SK-N-MC (cell line): Measurements from ENCODE around the gene HNRNPH2.

ENCODE experiments used
- DNase-seq: peaks from one replicate; pipeline ENCODE4 v3.0.0-alpha.2; 2011; ENCODE audit warnings: low read depth, low spot score
- H3K27ac ChIP-seq: fragments of 200-600 bp; sonication (generic); 2 replicates; pipeline ENCODE4 v1.5.1; 2016; ENCODE audit warnings: mixed run types
- H3K36me3 ChIP-seq: fragments of 200-600 bp; sonication (generic); 2 replicates; pipeline ENCODE4 v1.6.1; 2017; ENCODE audit warnings: antibody characterized with exemption, low read length, mixed read lengths; ENCODE audit not compliant: insufficient read depth
- H3K4me3 ChIP-seq: fragments of 200-600 bp; sonication (generic); 2 replicates; pipeline ENCODE4 v1.5.1; 2016
- H3K9ac ChIP-seq: fragments of 200-600 bp; sonication (generic); 2 replicates; pipeline ENCODE4 v1.8.0; 2017; ENCODE audit warnings: mixed run types, mixed read lengths; ENCODE audit not compliant: insufficient read length
- H3K9me3 ChIP-seq: fragments of 200-600 bp; sonication (generic); 2 replicates; pipeline ENCODE4 v1.6.1; 2017; ENCODE audit warnings: low read depth, mild to moderate bottlenecking, antibody characterized with exemption, low read length, moderate library complexity, mixed read lengths
- EZH2 ChIP-seq: fragments of 200-600 bp; sonication (generic); IDR thresholded peaks from one replicate; pipeline ENCODE4 v1.6.1; 2017; ENCODE audit warnings: antibody characterized with exemption
- FOXP2 ChIP-seq: optimal IDR thresholded peaks from 2 replicates; pipeline ENCODE3; 2011; ENCODE audit warnings: mild to moderate bottlenecking, moderate library complexity; ENCODE audit not compliant: insufficient read depth; ENCODE audit errors: extremely low read length, control extremely low read depth
- POLR2AphosphoS5 ChIP-seq: IDR thresholded peaks from 2 replicates; pipeline ENCODE4 v1.6.1; 2012; ENCODE audit warnings: mild to moderate bottlenecking, low read depth, low read length, borderline replicate concordance

The HNRNPH2 gene

DNA sequence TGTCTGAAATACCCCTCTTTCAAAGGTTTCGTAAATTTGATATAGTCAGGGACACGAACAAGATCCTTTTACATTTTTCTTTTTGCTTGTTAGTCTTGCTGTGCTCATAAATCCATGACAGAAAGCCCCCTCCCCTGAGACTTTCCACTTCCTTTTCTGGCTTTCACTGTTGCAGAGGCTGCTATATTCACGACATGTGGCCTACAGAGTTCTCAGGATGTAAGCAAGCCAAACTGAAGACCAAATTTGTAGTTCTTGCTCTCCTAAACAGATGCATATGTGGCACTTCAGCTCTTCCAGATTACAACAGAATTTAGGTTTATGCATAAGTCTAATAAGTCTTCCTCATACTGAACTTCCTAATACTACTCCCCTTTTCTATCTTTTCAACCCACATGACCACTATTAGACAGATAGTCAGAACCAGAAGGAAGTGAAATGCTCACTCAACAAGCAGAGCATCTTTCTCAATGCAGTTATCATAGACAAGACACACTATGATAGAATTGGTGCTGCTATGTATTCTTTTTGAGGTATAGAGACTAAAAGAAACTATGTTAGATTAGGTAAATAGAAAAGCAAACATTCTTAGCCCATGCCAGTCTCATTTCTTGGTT is 37.0 kb upstream of the HNRNPH2 start:
- 0 out of 2 replicates have a peak overlapping the region, but pooled peaks have one; percentile 18 for H3K4me3 ChIP-seq
- TF ChIP-seq FOXP2: no peak
- TF ChIP-seq POLR2AphosphoS5: no peak
- TF ChIP-seq EZH2: no peak
- H3K9me3 ChIP-seq: no peaks in the 10 kb centered on the region
- H3K36me3 ChIP-seq: no peaks in the 10 kb centered on the region
- DNase-seq: no peak
- H3K9ac ChIP-seq: no peak overlapping the region
- H3K27ac ChIP-seq: peak overlapping the region; percentile 62; the same call in 1 of the 2 replicates

DNA sequence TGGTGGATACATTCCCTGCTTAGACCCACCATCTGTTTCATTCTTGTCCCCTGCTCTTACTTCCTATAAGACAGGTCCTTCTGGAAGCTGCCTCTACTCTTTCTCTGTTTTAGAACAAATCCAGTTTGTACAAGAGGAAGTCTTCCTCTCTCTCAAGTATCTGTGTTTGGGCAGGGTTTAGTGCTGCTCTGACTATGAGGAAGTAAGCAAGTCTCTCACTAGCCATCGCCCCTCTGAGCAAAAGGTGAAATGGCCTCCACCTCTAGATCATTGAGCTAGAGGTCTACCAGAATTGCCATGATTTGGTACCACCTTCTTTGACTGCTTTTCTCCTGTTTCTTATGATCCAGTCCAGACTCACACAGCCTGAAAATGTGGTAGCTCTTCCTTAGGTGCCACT is 30.5 kb upstream of the HNRNPH2 start:
- Histone ChIP-seq H3K36me3 (no peaks in the 10 kb centered on the region), H3K9me3 (no peaks in the 10 kb centered on the region), H3K9ac (no peak overlapping the region), H3K4me3 (no peak overlapping the region), H3K27ac (no peak overlapping the region)
- DNase-seq: no peak
- no peak for TF ChIP-seq FOXP2
- no peak for TF ChIP-seq POLR2AphosphoS5
- TF ChIP-seq EZH2: no peak

DNA sequence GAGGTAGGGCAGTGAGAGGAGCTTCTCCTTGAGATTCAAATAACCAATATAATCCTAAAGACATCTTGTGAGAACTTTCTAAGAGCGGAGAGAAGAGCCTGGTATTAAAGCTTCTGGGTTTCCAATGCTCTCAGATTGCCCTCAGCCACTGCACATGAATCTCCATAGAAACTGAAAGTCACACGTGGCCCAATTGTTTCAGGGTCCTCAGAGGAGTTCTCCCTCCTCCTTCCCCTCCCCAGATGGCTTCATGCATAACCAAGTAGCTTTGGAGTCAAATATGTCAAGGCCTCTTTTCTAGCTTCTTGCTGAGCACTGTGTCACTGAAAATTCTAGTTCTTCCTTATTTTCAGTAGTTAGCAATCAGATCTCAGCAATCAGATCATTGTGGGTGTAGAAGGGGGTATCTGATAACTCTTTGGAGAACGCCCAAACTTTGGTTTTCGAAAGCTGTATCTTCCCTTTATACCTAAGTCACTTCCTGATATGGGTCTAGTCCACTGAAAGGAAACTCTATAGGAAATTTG is 24.3 kb upstream of the HNRNPH2 start:
- no peak overlapping the region for H3K4me3 ChIP-seq
- H3K9me3 ChIP-seq: no peaks in the 10 kb centered on the region
- DNase-seq: no peak
- TF ChIP-seq POLR2AphosphoS5 (no peak), FOXP2 (no peak), EZH2 (no peak)
- H3K27ac ChIP-seq: no peak overlapping the region
- no peaks in the 10 kb centered on the region for H3K36me3 ChIP-seq
- no peak overlapping the region for H3K9ac ChIP-seq

DNA sequence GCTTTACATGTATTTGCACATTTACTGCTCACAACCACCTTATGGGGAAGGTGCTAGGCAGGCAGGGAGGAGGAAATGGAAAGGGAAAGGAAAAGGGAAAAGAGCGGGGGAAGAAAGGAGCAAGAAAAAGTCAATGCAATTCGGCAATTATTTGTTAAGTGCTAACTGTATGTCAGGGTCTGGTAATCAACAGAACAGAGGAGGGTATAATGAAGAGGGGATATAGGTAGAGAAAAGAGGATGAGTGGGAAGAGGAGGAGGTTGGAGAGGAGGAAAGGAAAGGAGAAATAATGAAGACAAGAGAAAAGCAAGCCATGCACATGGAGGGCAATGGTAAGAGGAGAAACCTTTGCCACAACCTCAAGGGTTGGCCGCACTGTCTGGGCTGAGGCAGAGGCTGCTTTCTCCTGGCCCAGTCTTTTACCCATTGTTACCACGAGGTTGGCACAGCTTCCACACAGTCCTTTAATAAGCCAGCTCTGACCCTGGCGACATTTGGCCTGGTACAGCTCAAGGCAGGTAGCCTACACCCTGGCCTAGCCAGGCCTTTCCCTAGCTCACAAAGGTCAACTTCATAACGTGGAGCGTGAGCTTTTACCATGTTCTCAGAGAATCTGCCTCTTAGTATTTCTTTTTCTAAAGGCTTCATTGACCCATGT is 22.9 kb upstream of the HNRNPH2 start:
- H3K4me3 ChIP-seq: no peak overlapping the region
- no peak overlapping the region for H3K27ac ChIP-seq
- DNase-seq: no peak
- H3K36me3 ChIP-seq: no peaks in the 10 kb centered on the region
- no peaks in the 10 kb centered on the region for H3K9me3 ChIP-seq
- H3K9ac ChIP-seq: no peak overlapping the region
- TF ChIP-seq POLR2AphosphoS5 (no peak), FOXP2 (no peak), EZH2 (no peak)

DNA sequence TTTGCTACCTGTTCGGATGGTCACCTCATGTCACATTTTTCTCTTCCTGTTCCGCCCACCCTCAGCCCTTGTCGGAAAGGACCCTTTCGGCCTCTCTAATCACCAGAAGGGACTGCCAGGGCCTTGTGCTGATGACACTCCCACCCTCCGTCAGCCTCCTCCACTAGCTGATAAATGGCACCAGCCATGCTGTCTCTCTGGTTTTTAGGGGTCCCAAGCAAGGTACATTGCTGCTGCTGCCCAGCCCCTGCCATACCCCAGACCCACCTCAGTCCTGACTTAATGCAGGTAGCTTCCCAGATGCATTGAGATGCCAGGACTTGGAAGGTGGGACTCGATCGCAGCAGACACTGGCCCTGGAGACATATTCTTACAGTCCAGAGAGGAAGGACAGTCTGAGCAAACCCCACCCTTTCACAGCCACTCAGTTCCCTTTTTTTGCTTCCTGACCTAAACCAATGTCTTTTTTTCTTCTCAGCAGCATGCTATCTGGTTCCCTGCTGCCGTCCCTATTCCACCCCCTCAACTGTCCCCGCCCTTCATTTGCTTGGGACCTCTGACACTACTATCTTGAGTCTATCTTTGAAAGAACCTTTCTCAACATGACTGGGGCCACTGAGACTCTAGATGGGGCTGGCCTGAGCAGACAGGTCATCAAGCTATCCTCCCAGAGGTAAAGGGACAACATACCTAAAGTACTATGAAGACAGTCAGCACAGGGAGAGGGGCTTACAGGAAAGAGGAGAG is 22.1 kb upstream of the HNRNPH2 start, which contains the start of gene BTK:
Gene BTK (minus strand): TSS at position 397 of the 747 bp plus-strand sequence. CDS start 10,907 bp downstream, outside the sequence.
- no peak for TF ChIP-seq POLR2AphosphoS5
- TF ChIP-seq FOXP2: no peak
- TF ChIP-seq EZH2: no peak
- Histone ChIP-seq H3K9me3 (no peaks in the 10 kb centered on the region), H3K36me3 (no peaks in the 10 kb centered on the region), H3K4me3 (no peak within 1 kb of the TSS), H3K9ac (no peak within 1 kb of the TSS), H3K27ac (no peak within 1 kb of the TSS)
- DNase-seq: no peak

DNA sequence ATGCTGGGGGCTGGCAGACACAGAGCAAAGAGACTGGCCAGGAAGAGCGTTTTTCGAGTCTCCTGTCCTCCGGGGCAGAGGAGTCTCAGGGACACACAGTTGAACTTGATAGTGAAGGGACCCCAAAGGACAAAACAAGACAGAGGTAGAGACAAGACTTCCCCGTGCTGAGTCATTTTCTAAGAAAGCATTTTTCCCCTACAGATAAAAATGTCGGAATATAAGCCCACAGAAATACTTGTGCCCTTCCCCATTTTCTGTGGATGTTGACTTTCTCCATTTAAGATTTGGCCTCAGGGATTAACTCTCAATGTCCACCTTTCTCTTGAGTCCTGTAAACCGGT is 21.5 kb upstream of the HNRNPH2 start:
- Histone ChIP-seq H3K4me3 (no peak overlapping the region), H3K9me3 (no peaks in the 10 kb centered on the region), H3K9ac (no peak overlapping the region), H3K27ac (no peak overlapping the region), H3K36me3 (peaks cover 3% of the 10 kb centered on the region)
- DNase-seq: no peak
- no peak for TF ChIP-seq POLR2AphosphoS5

DNA sequence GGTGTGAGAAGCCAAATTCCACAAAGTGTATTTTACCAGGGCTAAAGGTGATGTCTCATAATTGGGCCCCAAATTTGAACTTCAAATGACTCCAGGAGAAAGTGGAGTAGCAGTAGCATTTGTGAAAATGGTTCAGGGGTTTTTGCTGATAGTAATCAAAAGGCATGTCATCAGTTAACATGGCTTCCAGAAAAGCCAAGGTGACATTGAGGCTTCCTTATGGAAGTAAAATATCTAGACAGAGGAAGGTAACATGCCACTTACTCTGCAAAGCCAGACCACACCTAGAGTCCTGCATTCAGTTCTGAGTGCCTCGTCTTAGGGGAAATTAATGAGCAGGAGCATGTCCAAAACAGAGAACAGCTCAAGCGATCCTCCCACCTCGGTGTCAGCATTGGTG is 19.4 kb upstream of the HNRNPH2 start:
- Histone ChIP-seq H3K4me3 (no peak overlapping the region), H3K27ac (no peak overlapping the region), H3K9ac (no peak overlapping the region), H3K9me3 (no peaks in the 10 kb centered on the region), H3K36me3 (peaks cover 24% of the 10 kb centered on the region)
- DNase-seq: no peak
- TF ChIP-seq FOXP2 (no peak), EZH2 (no peak), POLR2AphosphoS5 (no peak)

DNA sequence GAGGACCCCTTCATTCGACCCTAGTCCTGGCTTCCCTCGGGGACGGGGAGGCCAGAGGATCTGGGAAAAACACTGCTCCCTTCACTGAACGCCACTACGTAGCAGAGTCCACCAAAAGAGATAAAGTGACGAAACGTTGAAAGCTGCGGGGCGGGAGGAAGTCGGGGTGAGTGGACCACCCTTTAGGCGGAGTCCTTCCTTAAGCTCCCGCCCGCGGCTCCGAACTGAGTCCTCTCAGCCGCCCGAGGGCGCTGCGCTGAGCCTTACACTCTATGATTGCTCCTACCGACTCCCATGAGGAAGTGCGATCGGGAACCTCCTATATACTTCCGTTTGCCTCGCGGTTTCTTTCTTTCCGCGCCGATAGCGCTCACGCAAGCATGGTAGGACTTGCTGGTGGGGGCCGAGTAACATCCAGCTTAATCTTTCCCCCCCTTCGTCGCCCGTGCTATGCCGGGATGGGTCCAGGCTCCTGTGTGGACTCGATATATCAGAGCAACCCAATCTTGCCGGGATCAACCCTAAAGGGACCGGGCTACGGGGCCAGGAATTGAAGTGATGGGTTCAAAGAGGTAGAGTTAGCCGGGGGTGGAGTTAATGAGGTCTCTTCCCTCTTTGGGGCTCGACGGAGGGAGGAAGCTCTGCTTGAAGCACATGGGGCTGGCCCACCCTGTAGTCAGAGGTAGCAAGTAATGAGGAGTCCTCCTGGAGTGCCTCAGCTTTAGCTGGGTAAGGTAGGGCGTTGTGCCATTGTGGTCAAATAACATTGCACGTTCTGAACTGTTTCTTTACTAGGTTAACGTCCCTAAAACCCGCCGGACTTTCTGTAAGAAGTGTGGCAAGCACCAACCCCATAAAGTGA is 17.1 kb upstream of the HNRNPH2 start, which contains the start of gene RPL36A:
Gene RPL36A (plus strand): TSS at position 348 of the 862 bp plus-strand sequence. CDS start 33 bp downstream, at position 381.
- DNase-seq: peak; percentile 83
- Histone ChIP-seq H3K36me3 (peaks cover 39% of the 10 kb centered on the region), H3K27ac (peak within 1 kb of the TSS; percentile 88), H3K9ac (peak within 1 kb of the TSS; percentile 99), H3K9me3 (no peaks in the 10 kb centered on the region), H3K4me3 (peak within 1 kb of the TSS; percentile 86)
- TF ChIP-seq POLR2AphosphoS5 (peak; percentile 96), FOXP2 (no peak), EZH2 (no peak)
